Heart left ventricle (tissue), 16 donors: Measurements from ENCODE around the gene DNMT1. TPM values are rescaled to one million over a fixed set of nuclear protein-coding genes. Genes with fewer than 3 reads are reported as not detected.

Source experiments
- ATAC-seq, 4 donors: fragments of 200-7000 bp; cut with Tn5 transposase; one replicate each; pipeline ENCODE4 v1.9.1; 2020 to 2022; ENCODE audit warnings: moderate library complexity in 4 of 4, mild to moderate bottlenecking in 3 of 4, moderate number of reproducible peaks in 1 of 4
- DNase-seq, 5 donors: peaks; one replicate each; pipeline ENCODE4 v3.0.0-alpha.2; 2020
- H3K27ac ChIP-seq, 12 donors: fragments of 200-600 bp; sonication (generic) in 4 of 12; one replicate each; pipeline versions ENCODE4 v1.5.0 to v1.8.0; 2016 to 2022; ENCODE audit warnings: mild to moderate bottlenecking in 2 of 12
- H3K27me3 ChIP-seq, 9 donors: fragments of 200-600 bp; sonication (generic) in 2 of 9; one replicate each; pipeline versions ENCODE4 v1.5.1 to v1.8.0; 2016 to 2022; ENCODE audit warnings: mild to moderate bottlenecking in 3 of 9
- H3K36me3 ChIP-seq, 9 donors: fragments of 200-600 bp; sonication (generic) in 2 of 9; one replicate each; pipeline versions ENCODE4 v1.5.0 to v1.8.0; 2018 to 2022; ENCODE audit warnings: mild to moderate bottlenecking in 2 of 9
- H3K4me1 ChIP-seq, 12 donors: fragments of 200-600 bp; sonication (generic) in 4 of 12; one replicate each; pipeline versions ENCODE4 v1.5.0 to v1.8.0; 2016 to 2022; ENCODE audit warnings: mild to moderate bottlenecking in 3 of 12
- H3K4me3 ChIP-seq, 12 donors: fragments of 200-600 bp; sonication (generic) in 4 of 12; one replicate each; pipeline versions ENCODE4 v1.5.0 to v1.8.0; 2017 to 2022; ENCODE audit warnings: mild to moderate bottlenecking in 9 of 12, moderate library complexity in 4 of 12
- H3K9me3 ChIP-seq, 12 donors: fragments of 200-600 bp; sonication (generic) in 4 of 12; one replicate each; pipeline versions ENCODE4 v1.5.0 to v1.8.0; 2016 to 2022; ENCODE audit warnings: mild to moderate bottlenecking in 1 of 12
- POLR2A ChIP-seq, 2 donors: fragments of 450-650 bp; IDR thresholded peaks; one replicate each; pipeline ENCODE4 v1.6.1; 2017; ENCODE audit warnings: antibody characterized with exemption in 2 of 2, mild to moderate bottlenecking in 2 of 2, moderate library complexity in 2 of 2
- WGBS, 4 donors: extraction: QIAGEN DNeasy Blood & Tissue Kit in 2 of 4; methylation state at CpG; one replicate each; pipeline versions ENCODE4 v1.1.5 to v1.1.7; 2013 to 2018; 5-methylcytosine and 5-hydroxymethylcytosine counted together
- intact Hi-C, 10 donors: fragments of 100-400 bp; cut with DNase I; formaldehyde crosslinking; loops; one replicate each; pipeline versions ENCODE4 v1.11.1 to v1.14.2; 2022
- polyA plus RNA-seq, 2 donors: library from polyadenylated mRNA; stranded (reverse); fragments of 200-250 nt; gene quantifications; one replicate each; pipeline ENCODE4 v1.2.3, GENCODE V29; 2013
- total RNA-seq, 9 donors: library from RNA; depleted of rRNA in 2 of 9; stranded (reverse); fragments of >200 nt in 2 of 9; fragmentation: NEBNext Ultra II Directional in 3 of 9; extraction: Animal tissue kit (Norgen Biotek cat#: 25700) in 3 of 9; gene quantifications; one replicate each; pipeline versions ENCODE4 v1.1.0 to v1.2.4, GENCODE V29; 2016 to 2023
- TF ChIP-seq, protein P1 (sequence below), 12 donors: fragments of 200-600 bp; sonication (generic) in 4 of 12; IDR thresholded peaks; one replicate each; pipeline versions ENCODE4 v1.5.0 to v1.8.0; 2018 to 2022; ENCODE audit warnings: antibody characterized with exemption in 12 of 12, mild to moderate bottlenecking in 5 of 12
- donor health status: ischemic (EF 13 %, LVEDD 7.1; RV severe dilation, severe dysfunction).
- donor health status: healthy with polysubstance abuse.
- donor health status: DM: no; HTN: yes; CAD: no.
- donor health status: DM: no; HTN: no; CAD: no.
- donor health status: ischemic (EF 25% LVEDD 6.9; RV normal size, moderate dysfunction).
- donor health status: ischemic (EF 25% LVEDD 5.7; RV mildly dilated, moderate dysfunction).
- donor health status: healthy.
- donor health status: DM: yes; HTN: yes; CAD: no.
- donor health status: ischemic (EF 35%, LVEDD 5.7; RV mildly dilated, moderate dysfunction).
- donor health status: nonischemic (EF 11% LVEDD 7.7; RV severe dilation, severe dysfunction).
- donor health status: DM: yes; HTN: yes; CAD: no.
- donor health status: PGD.
- donor health status: ischemic (EF 29% LVEDD 5.4; RV normal size, mild dysfunction).
- donor health status: nonischemic (EF 23%, LVEDD 6.1; RV moderate dilation, normal function).

Gene DNMT1
- total and polyA plus RNA-seq, 11 donors: 16.1 to 61.6 (median 25.0) TPM

DNA sequence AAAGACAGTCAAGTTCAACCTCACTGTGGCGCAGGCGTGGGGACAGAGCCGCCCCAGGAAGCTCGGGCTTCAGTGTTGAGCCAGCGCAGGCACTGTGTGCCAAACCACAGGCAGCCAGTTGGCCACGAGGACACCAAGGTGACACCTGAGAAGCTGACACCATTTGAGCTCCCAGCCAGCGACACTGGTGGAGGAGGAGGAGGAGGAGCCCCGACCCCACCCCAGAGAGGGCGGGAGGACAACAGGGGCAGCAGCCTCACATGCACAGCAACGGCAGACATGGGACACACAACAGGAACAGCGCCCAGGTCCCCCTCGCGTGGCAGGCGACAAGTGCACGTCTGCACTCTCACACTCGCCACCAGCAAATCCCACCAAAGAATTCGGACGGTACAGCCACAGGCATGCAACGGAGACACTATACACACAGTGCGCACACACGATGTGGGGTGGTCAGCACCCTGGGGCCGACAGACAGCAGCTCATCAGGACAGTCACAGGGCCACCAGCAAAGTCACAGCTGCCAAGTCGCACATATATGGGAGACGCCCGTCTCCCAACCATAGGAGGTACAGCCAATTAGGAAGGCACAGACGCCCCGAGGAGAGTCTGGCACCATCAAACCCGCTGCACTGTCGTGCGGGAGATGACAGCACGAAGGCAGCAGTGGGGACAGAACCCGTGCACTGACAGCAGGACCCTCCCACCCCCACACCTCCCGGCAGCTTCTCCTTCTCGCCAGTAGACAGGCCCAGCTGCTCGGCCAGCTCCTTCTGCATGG lies 78.5 kb downstream of the DNMT1 start:
- intact Hi-C loops: loop anchor here in 6 of 10 donors (10.0 kb wide), 4 partner anchors 129 to 269 kb away; partner anchors contain the start of genes MRPL4 (in 2 of the 6), OLFM2 (in 2 of the 6) and TYK2 (in 1 of the 6)
- ATAC-seq: peak in 1 of 4 donors; percentile 6
- H3K27ac ChIP-seq: no peak overlapping the region

DNA sequence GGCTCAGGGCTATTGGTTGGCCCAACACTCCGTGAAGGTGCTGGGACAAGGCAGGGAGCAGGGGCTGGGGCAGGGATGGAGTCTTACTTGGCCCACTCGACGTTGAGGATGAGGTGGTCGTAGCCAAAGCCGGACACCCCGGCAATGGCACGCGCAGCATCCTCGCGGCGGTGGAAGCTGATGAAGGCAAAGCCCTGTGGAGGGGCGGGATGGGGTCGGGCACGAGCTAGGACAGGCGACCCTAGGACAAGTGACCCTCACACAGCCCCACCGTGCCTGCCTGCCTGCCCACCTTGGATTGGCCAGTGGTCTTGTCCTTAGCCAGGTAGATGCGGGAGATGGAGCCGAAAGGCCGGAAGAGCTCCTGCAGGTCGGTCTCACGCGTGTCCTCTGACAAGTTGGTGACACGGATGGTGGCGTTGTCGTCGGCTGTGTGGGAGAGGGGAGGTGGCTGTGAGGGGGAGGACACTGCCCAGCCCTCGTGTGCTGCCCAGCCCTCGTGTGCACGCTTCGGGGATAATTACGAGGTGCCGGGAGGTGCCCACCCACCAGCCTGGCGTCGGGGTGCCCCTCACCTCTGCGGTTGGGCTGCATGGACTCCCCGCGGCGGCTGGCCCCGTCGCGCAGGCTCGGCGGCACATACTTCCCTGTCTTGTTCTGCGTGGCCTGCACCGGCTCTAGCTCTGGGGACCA lies 79.2 kb downstream of the DNMT1 start:
- Histone ChIP-seq H3K4me1 (peaks cover 0 to 53% (median 11%) of the 10 kb centered on the region in 12 donors), H3K9me3 (no peaks in the 10 kb centered on the region), H3K27me3 (no peaks in the 10 kb centered on the region), H3K36me3 (peaks cover 0 to 65% (median 50%) of the 10 kb centered on the region in 9 donors), H3K27ac (no peak overlapping the region), H3K4me3 (no peak overlapping the region)
- ATAC-seq: no peak
- TF ChIP-seq, protein P1, sequence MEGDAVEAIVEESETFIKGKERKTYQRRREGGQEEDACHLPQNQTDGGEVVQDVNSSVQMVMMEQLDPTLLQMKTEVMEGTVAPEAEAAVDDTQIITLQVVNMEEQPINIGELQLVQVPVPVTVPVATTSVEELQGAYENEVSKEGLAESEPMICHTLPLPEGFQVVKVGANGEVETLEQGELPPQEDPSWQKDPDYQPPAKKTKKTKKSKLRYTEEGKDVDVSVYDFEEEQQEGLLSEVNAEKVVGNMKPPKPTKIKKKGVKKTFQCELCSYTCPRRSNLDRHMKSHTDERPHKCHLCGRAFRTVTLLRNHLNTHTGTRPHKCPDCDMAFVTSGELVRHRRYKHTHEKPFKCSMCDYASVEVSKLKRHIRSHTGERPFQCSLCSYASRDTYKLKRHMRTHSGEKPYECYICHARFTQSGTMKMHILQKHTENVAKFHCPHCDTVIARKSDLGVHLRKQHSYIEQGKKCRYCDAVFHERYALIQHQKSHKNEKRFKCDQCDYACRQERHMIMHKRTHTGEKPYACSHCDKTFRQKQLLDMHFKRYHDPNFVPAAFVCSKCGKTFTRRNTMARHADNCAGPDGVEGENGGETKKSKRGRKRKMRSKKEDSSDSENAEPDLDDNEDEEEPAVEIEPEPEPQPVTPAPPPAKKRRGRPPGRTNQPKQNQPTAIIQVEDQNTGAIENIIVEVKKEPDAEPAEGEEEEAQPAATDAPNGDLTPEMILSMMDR (IDR thresholded peaks at IDR 0.05): no peak
- no peak for TF ChIP-seq POLR2A (IDR thresholded peaks at IDR 0.05)
- no peak for DNase-seq
- 86 to 89% (median 88%) methylated on average over 29 to 45 of the region's 45 CpGs for WGBS, 4 donors
- intact Hi-C loops: loop anchor here in 6 of 10 donors (10.0 kb wide), 4 partner anchors 129 to 269 kb away; partner anchors contain the start of genes MRPL4 (in 2 of the 6), OLFM2 (in 2 of the 6) and TYK2 (in 1 of the 6)

More for the DNA sequence above, 78.5 kb downstream of the DNMT1 start:
- no peaks in the 10 kb centered on the region for H3K9me3 ChIP-seq
- TF ChIP-seq POLR2A (IDR thresholded peaks at IDR 0.05): no peak
- TF ChIP-seq, protein P1 (IDR thresholded peaks at IDR 0.05): no peak
- WGBS, 4 donors: 84 to 87% (median 85%) methylated on average over 19 to 35 of the region's 35 CpGs
- peaks cover 0 to 52% (median 11%) of the 10 kb centered on the region in 12 donors for H3K4me1 ChIP-seq
- H3K4me3 ChIP-seq: no peak overlapping the region
- DNase-seq: peak in 1 of 5 donors; percentile 37
- peaks cover 0 to 58% (median 42%) of the 10 kb centered on the region in 9 donors for H3K36me3 ChIP-seq
- H3K27me3 ChIP-seq: no peaks in the 10 kb centered on the region

- H3K36me3 ChIP-seq: peaks cover 3 to 72% (median 57%) of the 10 kb centered on the region in 9 donors
- H3K4me3 ChIP-seq: no peak overlapping the region
- intact Hi-C loops: loop anchor here in 7 of 10 donors (5.0 to 10.0 kb wide), 5 partner anchors 130 to 270 kb away; partner anchors contain the start of genes MRPL4 (in 2 of the 7), OLFM2 (in 2 of the 7) and TYK2 (in 1 of the 7)
- TF ChIP-seq POLR2A (IDR thresholded peaks at IDR 0.05): no peak
- TF ChIP-seq, protein P1 (IDR thresholded peaks at IDR 0.05): no peak
- no peaks in the 10 kb centered on the region for H3K27me3 ChIP-seq
- no peak overlapping the region for H3K27ac ChIP-seq
- peaks cover 0 to 47% (median 8%) of the 10 kb centered on the region in 12 donors for H3K4me1 ChIP-seq
- no peak for DNase-seq
- ATAC-seq: no peak
- H3K9me3 ChIP-seq: no peaks in the 10 kb centered on the region
- WGBS, 4 donors: 71 to 84% (median 80%) methylated on average over 23 to 26 of the region's 26 CpGs
These were observed 79.9 kb downstream of the DNMT1 start for GRCh38 chr19:10114651-10115391.
